Neural cell (in vitro differentiated cells): ENCODE measurements around the gene UBD. TPM values are rescaled to one million over a fixed set of nuclear protein-coding genes. Genes with fewer than 3 reads are reported as not detected.

Experiments
- H2AFZ ChIP-seq: fragments of 200-600, 300-800 bp; sonication (generic), shearing (Covaris generic); 2 replicates; pipeline ENCODE4 v1.6.0; 2014; ENCODE audit warnings: low read depth, mild to moderate bottlenecking, antibody characterized with exemption, low read length, moderate library complexity
- H3F3A ChIP-seq: fragments of 200-600 bp; shearing (Covaris generic); 2 replicates; pipeline ENCODE4 v1.6.1; 2016; ENCODE audit warnings: mild to moderate bottlenecking, moderate library complexity, mixed read lengths, antibody characterized with exemption, low read length; ENCODE audit not compliant: insufficient read depth, poor library complexity, severe bottlenecking
- H3K27ac ChIP-seq: fragments of 200-600, 300-800 bp; sonication (generic), shearing (Covaris generic); 2 replicates; pipeline ENCODE4 v1.5.1; 2014; ENCODE audit warnings: mild to moderate bottlenecking, low read length, moderate library complexity
- H3K27me3 ChIP-seq: fragments of 300-800, 200-600 bp; sonication (generic), shearing (Covaris generic); 2 replicates; pipeline ENCODE4 v1.6.0; 2014; ENCODE audit warnings: mild to moderate bottlenecking, low read depth, low read length, moderate library complexity; ENCODE audit not compliant: insufficient read depth
- H3K36me3 ChIP-seq: fragments of 300-800, 200-600 bp; sonication (generic), shearing (Covaris generic); 2 replicates; pipeline ENCODE4 v1.5.1; 2014; ENCODE audit warnings: mild to moderate bottlenecking, antibody characterized with exemption, low read length, moderate library complexity; ENCODE audit not compliant: insufficient read depth
- H3K4me2 ChIP-seq: fragments of 300-800, 200-600 bp; sonication (generic), shearing (Covaris generic); 2 replicates; pipeline ENCODE4 v1.6.0; 2014; ENCODE audit warnings: mild to moderate bottlenecking, low read length
- H3K4me3 ChIP-seq: fragments of 300-800, 200-600 bp; sonication (generic), shearing (Covaris generic); 2 replicates; pipeline ENCODE4 v1.5.1; 2014; ENCODE audit warnings: mild to moderate bottlenecking, low read length, moderate library complexity
- H3K79me2 ChIP-seq: fragments of 200-600 bp; shearing (Covaris generic); replicated peaks from 2 replicates; pipeline ENCODE4 v1.6.0; 2014; ENCODE audit warnings: mild to moderate bottlenecking, low read length, moderate library complexity; ENCODE audit not compliant: insufficient read depth
- H3K9ac ChIP-seq: fragments of 300-800, 200-600 bp; sonication (generic), shearing (Covaris generic); 2 replicates; pipeline ENCODE4 v1.6.1; 2016; ENCODE audit warnings: mild to moderate bottlenecking, low read length, mixed read lengths
- H3K9me2 ChIP-seq: fragments of 200-600 bp; shearing (Covaris generic); 2 replicates; pipeline ENCODE4 v1.6.1; 2016; ENCODE audit warnings: mild to moderate bottlenecking, low read length, mixed read lengths; ENCODE audit not compliant: insufficient read depth
- H3K9me3 ChIP-seq: fragments of 200-600, 300-800 bp; sonication (generic), shearing (Covaris generic); 2 replicates; pipeline ENCODE4 v1.6.1; 2016; ENCODE audit warnings: mild to moderate bottlenecking, mixed run types, low read length, moderate library complexity, mixed read lengths
- H4K20me1 ChIP-seq: fragments of 200-600 bp; shearing (Covaris generic); 2 replicates; pipeline ENCODE4 v1.6.1; 2016; ENCODE audit warnings: mild to moderate bottlenecking, mixed run types; ENCODE audit not compliant: insufficient read depth
- EP300 ChIP-seq: fragments of 450-650 bp; conservative IDR thresholded peaks from 2 replicates; pipeline ENCODE4 v1.6.1; 2014; ENCODE audit warnings: antibody characterized with exemption, mild to moderate bottlenecking, moderate library complexity; ENCODE audit not compliant: poor library complexity, severe bottlenecking
- EZH2 ChIP-seq: fragments of 200-600, 300-800 bp; shearing (Covaris generic), sonication (generic); IDR thresholded peaks from 2 replicates; pipeline ENCODE4 v1.6.1; 2014; ENCODE audit warnings: antibody characterized with exemption, low read length, borderline replicate concordance, mild to moderate bottlenecking; ENCODE audit not compliant: insufficient read depth, poor library complexity, severe bottlenecking
- MXI1 ChIP-seq: fragments of 450-650 bp; conservative IDR thresholded peaks from 2 replicates; pipeline ENCODE4 v1.6.1; 2014; ENCODE audit warnings: antibody characterized with exemption, mild to moderate bottlenecking; ENCODE audit not compliant: poor library complexity, severe bottlenecking
- POLR2AphosphoS5 ChIP-seq: IDR thresholded peaks from 2 replicates; pipeline ENCODE4 v1.6.1; 2012
- RAD21 ChIP-seq: fragments of 450-650 bp; conservative IDR thresholded peaks from 2 replicates; pipeline ENCODE4 v1.6.1; 2014; ENCODE audit warnings: antibody characterized with exemption, mild to moderate bottlenecking, moderate library complexity
- REST ChIP-seq: IDR thresholded peaks from 2 replicates; pipeline ENCODE4 v1.6.1; 2012; ENCODE audit warnings: borderline replicate concordance
- SMC3 ChIP-seq: fragments of 450-650 bp; conservative IDR thresholded peaks from 2 replicates; pipeline ENCODE4 v1.6.1; 2014; ENCODE audit warnings: antibody characterized with exemption, mild to moderate bottlenecking, moderate library complexity; ENCODE audit not compliant: poor library complexity
- TAF1 ChIP-seq: IDR thresholded peaks from 2 replicates; pipeline ENCODE4 v1.6.1; 2012; ENCODE audit warnings: low read depth
- polyA plus RNA-seq: library from polyadenylated mRNA; depleted of rRNA; stranded (reverse); fragments of >200 nt; gene quantifications from 2 replicates; pipeline ENCODE4 v1.2.3, GENCODE V29; 2014
- TF ChIP-seq, protein P1 (sequence below): fragments of 450-650 bp; IDR thresholded peaks from 2 replicates; pipeline ENCODE4 v1.5.1; 2014; ENCODE audit warnings: antibody characterized with exemption, mild to moderate bottlenecking, moderate library complexity; ENCODE audit not compliant: poor library complexity, severe bottlenecking

Gene UBD
- polyA plus RNA-seq, 1 donor from 2014 or later: not detected

DNA sequence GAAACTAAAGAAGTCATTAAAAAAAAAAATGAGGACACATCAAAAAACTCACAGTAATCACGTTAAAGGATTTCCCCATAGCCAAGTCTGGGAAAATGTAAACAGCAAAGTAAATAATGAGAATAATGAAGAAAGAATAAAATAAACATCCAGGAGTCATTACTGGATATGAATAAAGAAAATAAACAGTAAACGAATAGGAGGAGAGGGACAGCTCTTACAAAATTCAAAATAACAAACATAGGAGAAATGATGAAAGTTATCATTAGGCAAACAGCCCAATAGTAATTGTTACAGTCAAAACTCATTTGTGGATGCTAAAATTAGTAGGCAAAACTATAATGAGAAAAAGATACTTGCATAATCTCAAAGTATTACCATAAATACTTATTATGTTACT lies 8.0 kb upstream of the UBD start:
- Histone ChIP-seq H3K36me3 (no peaks in the 10 kb centered on the region), H3K79me2 (no peaks in the 10 kb centered on the region), H2AFZ (no peak overlapping the region), H3K9ac (no peak overlapping the region), H3K9me2 (no peaks in the 10 kb centered on the region), H3K27me3 (no peaks in the 10 kb centered on the region), H3F3A (no peaks in the 10 kb centered on the region), H4K20me1 (no peaks in the 10 kb centered on the region), H3K27ac (no peak overlapping the region), H3K4me3 (no peak overlapping the region), H3K4me2 (no peak overlapping the region), H3K9me3 (no peaks in the 10 kb centered on the region)
- TF ChIP-seq SMC3 (no peak), RAD21 (no peak), EP300 (no peak), EZH2 (no peak), TAF1 (no peak)
- TF ChIP-seq, protein P1, sequence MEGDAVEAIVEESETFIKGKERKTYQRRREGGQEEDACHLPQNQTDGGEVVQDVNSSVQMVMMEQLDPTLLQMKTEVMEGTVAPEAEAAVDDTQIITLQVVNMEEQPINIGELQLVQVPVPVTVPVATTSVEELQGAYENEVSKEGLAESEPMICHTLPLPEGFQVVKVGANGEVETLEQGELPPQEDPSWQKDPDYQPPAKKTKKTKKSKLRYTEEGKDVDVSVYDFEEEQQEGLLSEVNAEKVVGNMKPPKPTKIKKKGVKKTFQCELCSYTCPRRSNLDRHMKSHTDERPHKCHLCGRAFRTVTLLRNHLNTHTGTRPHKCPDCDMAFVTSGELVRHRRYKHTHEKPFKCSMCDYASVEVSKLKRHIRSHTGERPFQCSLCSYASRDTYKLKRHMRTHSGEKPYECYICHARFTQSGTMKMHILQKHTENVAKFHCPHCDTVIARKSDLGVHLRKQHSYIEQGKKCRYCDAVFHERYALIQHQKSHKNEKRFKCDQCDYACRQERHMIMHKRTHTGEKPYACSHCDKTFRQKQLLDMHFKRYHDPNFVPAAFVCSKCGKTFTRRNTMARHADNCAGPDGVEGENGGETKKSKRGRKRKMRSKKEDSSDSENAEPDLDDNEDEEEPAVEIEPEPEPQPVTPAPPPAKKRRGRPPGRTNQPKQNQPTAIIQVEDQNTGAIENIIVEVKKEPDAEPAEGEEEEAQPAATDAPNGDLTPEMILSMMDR: no peak

GRCh38 chr6:29566856-29567255 lies 7.3 kb upstream of the UBD start:
- Histone ChIP-seq H3K9ac (no peak overlapping the region), H3K36me3 (no peaks in the 10 kb centered on the region), H3K4me2 (no peak overlapping the region), H3K9me3 (no peaks in the 10 kb centered on the region), H2AFZ (no peak overlapping the region), H3K79me2 (no peaks in the 10 kb centered on the region), H3K27me3 (no peaks in the 10 kb centered on the region), H3K4me3 (no peak overlapping the region), H4K20me1 (no peaks in the 10 kb centered on the region), H3K9me2 (no peaks in the 10 kb centered on the region), H3K27ac (no peak overlapping the region), H3F3A (no peaks in the 10 kb centered on the region)
- no peak for TF ChIP-seq SMC3
- TF ChIP-seq RAD21: no peak
- no peak for TF ChIP-seq EP300
- TF ChIP-seq POLR2AphosphoS5: no peak
- no peak for TF ChIP-seq TAF1
- no peak for TF ChIP-seq REST
- TF ChIP-seq, protein P1: no peak
- no peak for TF ChIP-seq EZH2
- TF ChIP-seq MXI1: no peak
